ENCODE results near the gene HUS1. TPM values are rescaled to one million over a fixed set of nuclear protein-coding genes. Genes with fewer than 3 reads are reported as not detected.

Gene HUS1
- total and polyA plus RNA-seq, 2 of the 8 experiments (the other 6 are each of a cell fraction or from before 2014, with no cell fraction given), result 15.0 to 33.0 TPM

GRCh38 chr7:47957156-47957555 lies 22.3 kb downstream of the HUS1 start (continued):
- no peak for TF ChIP-seq ASH2L (IDR thresholded peaks at IDR 0.05; ENCODE audit: low read length)
- no peak for TF ChIP-seq SIRT6 (IDR thresholded peaks at IDR 0.05; ENCODE audit: low read length)
- no peak for TF ChIP-seq E2F6 (IDR thresholded peaks at IDR 0.05)
- TF ChIP-seq TCF12 (IDR thresholded peaks at IDR 0.05; ENCODE audit: low read depth, low read length), result no peak
- no peak for TF ChIP-seq RFX5 (IDR thresholded peaks at IDR 0.05; ENCODE audit: borderline replicate concordance, low read depth, low read length)
- TF ChIP-seq POLR2A (IDR thresholded peaks at IDR 0.05; ENCODE audit: control extremely low read depth in 1 of 2, low read depth in 2 of 2, low read length in 2 of 2), result no peak
- TF ChIP-seq BACH1 (IDR thresholded peaks at IDR 0.05; ENCODE audit: low read length), result no peak
